ENCODE measurements around the gene EPHA7.

EPHA7 gene

GRCh38 chr6:93393554-93394074 is 25.7 kb downstream of the EPHA7 start:
- no peak for DNase-seq (ENCODE audit: low read depth)

- DNase-seq (ENCODE audit: low read depth), result no peak
These were observed 26.6 kb downstream of the EPHA7 start for GRCh38 chr6:93392797-93393196.

GRCh38 chr6:93391965-93392364 is 27.4 kb downstream of the EPHA7 start:
- no peak for DNase-seq (ENCODE audit: low read depth)

GRCh38 chr6:93389192-93389591 is 30.2 kb downstream of the EPHA7 start:
- DNase-seq (ENCODE audit: low read depth), result no peak

- no peak for DNase-seq (ENCODE audit: low read depth)
These were observed 31.3 kb downstream of the EPHA7 start for GRCh38 chr6:93388070-93388469.

GRCh38 chr6:93376026-93376540 is 43.3 kb downstream of the EPHA7 start:
- no peak for DNase-seq (ENCODE audit: low read depth)

- DNase-seq (ENCODE audit: low read depth), result no peak
These were observed 45.9 kb downstream of the EPHA7 start for GRCh38 chr6:93373445-93373844.

GRCh38 chr6:93371756-93372155 is 47.6 kb downstream of the EPHA7 start:
- DNase-seq (ENCODE audit: low read depth), result no peak

GRCh38 chr6:93369586-93370134 is 49.7 kb downstream of the EPHA7 start:
- no peak for DNase-seq (ENCODE audit: low read depth)

- no peak for DNase-seq (ENCODE audit: low read depth)
These were observed 52.9 kb downstream of the EPHA7 start for GRCh38 chr6:93366506-93366905.

- DNase-seq (ENCODE audit: low read depth), result no peak
These were observed 53.9 kb downstream of the EPHA7 start for GRCh38 chr6:93365445-93365844.

GRCh38 chr6:93358435-93358834 is 60.9 kb downstream of the EPHA7 start:
- DNase-seq (ENCODE audit: low read depth), result no peak

- DNase-seq (ENCODE audit: low read depth), result no peak
These were observed 66.8 kb downstream of the EPHA7 start for GRCh38 chr6:93352604-93353003.

GRCh38 chr6:93351222-93351621 is 68.1 kb downstream of the EPHA7 start:
- no peak for DNase-seq (ENCODE audit: low read depth)

GRCh38 chr6:93350774-93351173 is 68.6 kb downstream of the EPHA7 start:
- DNase-seq (ENCODE audit: low read depth), result no peak

- no peak for DNase-seq (ENCODE audit: low read depth)
These were observed 75.0 kb downstream of the EPHA7 start for GRCh38 chr6:93344333-93344835.

- DNase-seq (ENCODE audit: low read depth), result no peak
These were observed 75.9 kb downstream of the EPHA7 start for GRCh38 chr6:93343476-93343875.

- no peak for DNase-seq (ENCODE audit: low read depth)
These were observed 77.3 kb downstream of the EPHA7 start for GRCh38 chr6:93341900-93342613.

GRCh38 chr6:93337772-93338394 is 81.5 kb downstream of the EPHA7 start:
- DNase-seq (ENCODE audit: low read depth), result no peak

- no peak for DNase-seq (ENCODE audit: low read depth)
These were observed 82.3 kb downstream of the EPHA7 start for GRCh38 chr6:93337014-93337413.

GRCh38 chr6:93329301-93330000 is 89.9 kb downstream of the EPHA7 start:
- DNase-seq (ENCODE audit: low read depth), result no peak

- DNase-seq (ENCODE audit: low read depth), result no peak
These were observed 91.5 kb downstream of the EPHA7 start for GRCh38 chr6:93327857-93328256.

All from activated T-cell treated with anti-CD3 and anti-CD28 coated beads for 48 hours (primary cell).